HL-60 (cell line): ENCODE data around the gene ATP8B4.

Experiments used
- CTCF ChIP-seq: IDR thresholded peaks from one replicate; pipeline ENCODE4 v1.5.1; 2011; ENCODE audit warnings: low read length, control low read depth, inconsistent platforms; ENCODE audit not compliant: insufficient read depth
- POLR2AphosphoS5 ChIP-seq: IDR thresholded peaks from 2 replicates; pipeline ENCODE4 v1.6.1; 2012; ENCODE audit warnings: low read depth
- REST ChIP-seq: IDR thresholded peaks from 2 replicates; pipeline ENCODE4 v1.6.1; 2012; ENCODE audit warnings: low read depth; ENCODE audit not compliant: insufficient replicate concordance

- TF ChIP-seq CTCF = no peak
- no peak for TF ChIP-seq POLR2AphosphoS5
- no peak for TF ChIP-seq REST
Observed at GRCh38 chr15:49864251-49864650, 254.8 kb downstream of the ATP8B4 start.
